OCI-LY7 (cell line): ENCODE measurements around the gene NISCH. TPM values are rescaled to one million over a fixed set of nuclear protein-coding genes. Genes with fewer than 3 reads are reported as not detected.

Experiments
- BruUV-seq: library from RNA; stranded (reverse); fragments of 400-500 nt; replicated peaks from 2 replicates; lab custom pipeline; 2021; lab: Mats Ljungman, UMichigan
- CTCF ChIA-PET: fragments of 300-600 bp; sonication (Branson Sonifier 250); formaldehyde crosslinking; loops from one replicate; lab custom pipeline; 2022; ENCODE audit warnings: antibody characterized with exemption; ENCODE audit not compliant: unreplicated experiment; lab: Charles Lee
- POLR2A ChIA-PET: fragments of 300-600 bp; sonication (Branson Sonifier 250); formaldehyde crosslinking; loops from one replicate; lab custom pipeline; 2022; ENCODE audit warnings: antibody characterized with exemption; lab: Charles Lee
- DNase-seq: peaks from one replicate; pipeline ENCODE4 v3.0.0-alpha.2; 2015; ENCODE audit warnings: low spot score
- H2AFZ ChIP-seq: fragments of 200-600 bp; sonication (generic), shearing (Covaris generic); 2 replicates; pipeline ENCODE4 v1.6.1; 2014; ENCODE audit warnings: mild to moderate bottlenecking, antibody characterized with exemption, low read length, moderate library complexity
- H3K27ac ChIP-seq: fragments of 200-600 bp; sonication (generic); 2 replicates; pipeline ENCODE4 v1.5.1; 2014; ENCODE audit warnings: mixed run types, low read depth, mild to moderate bottlenecking, moderate library complexity, low read length, inconsistent platforms; ENCODE audit not compliant: poor library complexity, severe bottlenecking
- H3K36me3 ChIP-seq: fragments of 200-600 bp; sonication (generic); 2 replicates; pipeline ENCODE4 v1.6.1; 2014; ENCODE audit warnings: mild to moderate bottlenecking, antibody characterized with exemption, low read length, moderate library complexity, mixed read lengths; ENCODE audit not compliant: insufficient read depth
- H3K4me1 ChIP-seq: fragments of 200-600 bp; sonication (generic); 2 replicates; pipeline ENCODE4 v1.5.1; 2014; ENCODE audit warnings: mild to moderate bottlenecking, low read length; ENCODE audit not compliant: insufficient read depth, poor library complexity, severe bottlenecking
- H3K4me2 ChIP-seq: fragments of 200-600 bp; sonication (generic); 2 replicates; pipeline ENCODE4 v1.6.1; 2014; ENCODE audit warnings: mild to moderate bottlenecking, low read length
- H3K4me3 ChIP-seq: fragments of 200-600 bp; sonication (generic); 2 replicates; pipeline ENCODE4 v1.5.1; 2014; ENCODE audit warnings: mild to moderate bottlenecking, low read depth, low read length; ENCODE audit not compliant: poor library complexity, severe bottlenecking
- H3K79me2 ChIP-seq: fragments of 200-600 bp; sonication (generic); 2 replicates; pipeline ENCODE4 v1.6.1; 2016; ENCODE audit warnings: low read depth, mild to moderate bottlenecking, low read length, moderate library complexity, mixed read lengths; ENCODE audit not compliant: insufficient read depth
- H3K9me2 ChIP-seq: fragments of 200-600 bp; sonication (generic); 2 replicates; pipeline ENCODE4 v1.6.1; 2016; ENCODE audit warnings: mild to moderate bottlenecking, low read length, mixed read lengths; ENCODE audit not compliant: insufficient read depth
- H3K9me3 ChIP-seq: fragments of 200-600 bp; sonication (generic); 2 replicates; pipeline ENCODE4 v1.6.1; 2014; ENCODE audit warnings: mild to moderate bottlenecking, mixed run types, low read length, mixed read lengths
- H4K20me1 ChIP-seq: fragments of 200-600 bp; sonication (generic); 2 replicates; pipeline ENCODE4 v1.6.1; 2014; ENCODE audit warnings: mild to moderate bottlenecking, antibody characterized with exemption, low read length, moderate library complexity, mixed read lengths; ENCODE audit not compliant: insufficient read depth
- EZH2phosphoT487 ChIP-seq: fragments of 200-600 bp; sonication (generic); IDR thresholded peaks from 2 replicates; pipeline ENCODE4 v1.6.1; 2018; ENCODE audit warnings: low read depth, borderline replicate concordance, mild to moderate bottlenecking, mixed run types, antibody characterized with exemption, low read length, moderate library complexity, mixed read lengths
- intact Hi-C: fragments of 100-400 bp; cut with micrococcal nuclease; formaldehyde crosslinking; loops from one replicate; pipeline ENCODE4 v1.10.0; 2022; ENCODE audit not compliant: unreplicated experiment
- total RNA-seq, 2 experiments: library from RNA; depleted of rRNA in 1 of 2; stranded (reverse); fragments of >200 nt in 1 of 2; shearing (Covaris generic) in 1 of 2; gene quantifications; 2 replicates each; pipeline ENCODE4 v1.2.3, GENCODE V29; 2014 to 2022
- TF ChIP-seq, protein P1 (sequence below): fragments of 200-600 bp; sonication (generic); conservative IDR thresholded peaks from 2 replicates; pipeline ENCODE4 v1.5.1; 2014; ENCODE audit warnings: mild to moderate bottlenecking, antibody characterized with exemption, low read length, moderate library complexity, mixed read lengths

NISCH gene
- total RNA-seq, 2 experiments from 2014 or later, result 60.5 to 73.3 TPM

DNA sequence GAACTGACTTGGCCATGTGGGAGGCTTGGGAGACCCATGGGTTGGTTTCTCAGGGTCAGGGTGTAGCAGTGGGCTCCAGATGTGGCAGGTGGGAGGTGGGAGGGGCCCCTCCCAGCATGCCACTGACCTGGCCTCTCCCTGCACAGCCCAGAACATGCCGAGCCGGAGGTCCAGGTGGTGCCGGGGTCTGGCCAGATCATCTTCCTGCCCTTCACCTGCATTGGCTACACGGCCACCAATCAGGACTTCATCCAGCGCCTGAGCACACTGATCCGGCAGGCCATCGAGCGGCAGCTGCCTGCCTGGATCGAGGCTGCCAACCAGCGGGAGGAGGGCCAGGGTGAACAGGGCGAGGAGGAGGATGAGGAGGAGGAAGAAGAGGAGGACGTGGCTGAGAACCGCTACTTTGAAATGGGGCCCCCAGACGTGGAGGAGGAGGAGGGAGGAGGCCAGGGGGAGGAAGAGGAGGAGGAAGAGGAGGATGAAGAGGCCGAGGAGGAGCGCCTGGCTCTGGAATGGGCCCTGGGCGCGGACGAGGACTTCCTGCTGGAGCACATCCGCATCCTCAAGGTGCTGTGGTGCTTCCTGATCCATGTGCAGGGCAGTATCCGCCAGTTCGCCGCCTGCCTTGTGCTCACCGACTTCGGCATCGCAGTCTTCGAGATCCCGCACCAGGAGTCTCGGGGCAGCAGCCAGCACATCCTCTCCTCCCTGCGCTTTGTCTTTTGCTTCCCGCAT lies 31.8 kb downstream of the NISCH start:
- no peaks in the 10 kb centered on the region for H4K20me1 ChIP-seq
- no peak for DNase-seq
- no peak overlapping the region for H3K4me3 ChIP-seq
- ChIA-PET POLR2A (interaction anchor here (0.7 kb wide), 1 partner anchor 34 kb away, joined by 5 read pairs; no protein-coding TSS in a partner anchor), CTCF (no interaction called here)
- TF ChIP-seq EZH2phosphoT487, result no peak
- TF ChIP-seq, protein P1, sequence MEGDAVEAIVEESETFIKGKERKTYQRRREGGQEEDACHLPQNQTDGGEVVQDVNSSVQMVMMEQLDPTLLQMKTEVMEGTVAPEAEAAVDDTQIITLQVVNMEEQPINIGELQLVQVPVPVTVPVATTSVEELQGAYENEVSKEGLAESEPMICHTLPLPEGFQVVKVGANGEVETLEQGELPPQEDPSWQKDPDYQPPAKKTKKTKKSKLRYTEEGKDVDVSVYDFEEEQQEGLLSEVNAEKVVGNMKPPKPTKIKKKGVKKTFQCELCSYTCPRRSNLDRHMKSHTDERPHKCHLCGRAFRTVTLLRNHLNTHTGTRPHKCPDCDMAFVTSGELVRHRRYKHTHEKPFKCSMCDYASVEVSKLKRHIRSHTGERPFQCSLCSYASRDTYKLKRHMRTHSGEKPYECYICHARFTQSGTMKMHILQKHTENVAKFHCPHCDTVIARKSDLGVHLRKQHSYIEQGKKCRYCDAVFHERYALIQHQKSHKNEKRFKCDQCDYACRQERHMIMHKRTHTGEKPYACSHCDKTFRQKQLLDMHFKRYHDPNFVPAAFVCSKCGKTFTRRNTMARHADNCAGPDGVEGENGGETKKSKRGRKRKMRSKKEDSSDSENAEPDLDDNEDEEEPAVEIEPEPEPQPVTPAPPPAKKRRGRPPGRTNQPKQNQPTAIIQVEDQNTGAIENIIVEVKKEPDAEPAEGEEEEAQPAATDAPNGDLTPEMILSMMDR, result no peak
- H3K9me3 ChIP-seq, result no peaks in the 10 kb centered on the region
- H3K27ac ChIP-seq, result no peak overlapping the region
- no TSS peak for BruUV-seq
- no peak overlapping the region for H3K4me2 ChIP-seq
- peaks cover 60% of the 10 kb centered on the region; the same call in 1 of the 2 replicates for H3K36me3 ChIP-seq
- no peaks in the 10 kb centered on the region for H3K79me2 ChIP-seq
- intact Hi-C loops, result no loop called here
- H3K4me1 ChIP-seq, result no peaks in the 10 kb centered on the region
- no peak overlapping the region for H2AFZ ChIP-seq
- H3K9me2 ChIP-seq, result no peaks in the 10 kb centered on the region

DNA sequence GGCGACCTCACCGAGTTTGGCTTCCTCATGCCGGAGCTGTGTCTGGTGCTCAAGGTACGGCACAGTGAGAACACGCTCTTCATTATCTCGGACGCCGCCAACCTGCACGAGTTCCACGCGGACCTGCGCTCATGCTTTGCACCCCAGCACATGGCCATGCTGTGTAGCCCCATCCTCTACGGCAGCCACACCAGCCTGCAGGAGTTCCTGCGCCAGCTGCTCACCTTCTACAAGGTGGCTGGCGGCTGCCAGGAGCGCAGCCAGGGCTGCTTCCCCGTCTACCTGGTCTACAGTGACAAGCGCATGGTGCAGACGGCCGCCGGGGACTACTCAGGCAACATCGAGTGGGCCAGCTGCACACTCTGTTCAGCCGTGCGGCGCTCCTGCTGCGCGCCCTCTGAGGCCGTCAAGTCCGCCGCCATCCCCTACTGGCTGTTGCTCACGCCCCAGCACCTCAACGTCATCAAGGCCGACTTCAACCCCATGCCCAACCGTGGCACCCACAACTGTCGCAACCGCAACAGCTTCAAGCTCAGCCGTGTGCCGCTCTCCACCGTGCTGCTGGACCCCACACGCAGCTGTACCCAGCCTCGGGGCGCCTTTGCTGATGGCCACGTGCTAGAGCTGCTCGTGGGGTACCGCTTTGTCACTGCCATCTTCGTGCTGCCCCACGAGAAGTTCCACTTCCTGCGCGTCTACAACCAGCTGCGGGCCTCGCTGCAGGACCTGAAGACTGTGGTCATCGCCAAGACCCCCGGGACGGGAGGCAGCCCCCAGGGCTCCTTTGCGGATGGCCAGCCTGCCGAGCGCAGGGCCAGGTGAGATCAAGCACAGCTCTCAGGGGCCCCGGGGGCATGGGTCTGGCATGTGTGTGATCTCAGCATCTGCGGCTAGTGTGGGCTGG lies 32.6 kb downstream of the NISCH start:
- POLR2A ChIA-PET, result no interaction called here
- H3K9me2 ChIP-seq, result no peaks in the 10 kb centered on the region
- no peaks in the 10 kb centered on the region for H3K79me2 ChIP-seq
- intact Hi-C loops, result no loop called here
- no peak overlapping the region for H3K4me3 ChIP-seq
- CTCF ChIA-PET, result no interaction called here
- H3K4me2 ChIP-seq, result no peak overlapping the region
- TF ChIP-seq, protein P1, result no peak
- no peak for TF ChIP-seq EZH2phosphoT487
- H3K27ac ChIP-seq, result no peak overlapping the region
- no peaks in the 10 kb centered on the region for H4K20me1 ChIP-seq
- no peaks in the 10 kb centered on the region for H3K4me1 ChIP-seq
- H3K9me3 ChIP-seq, result no peaks in the 10 kb centered on the region
- DNase-seq, result no peak
- H3K36me3 ChIP-seq, result peaks cover 61% of the 10 kb centered on the region; the same call in 1 of the 2 replicates
- no TSS peak for BruUV-seq
- H2AFZ ChIP-seq, result no peak overlapping the region
